IPS DF 19.7 (cell line): ENCODE results near the gene GSKIP.
A peak's percentile ranks its signal among the peaks of the same experiment; 100 is the strongest.

Experiments
- DNase-seq: peaks from one replicate; pipeline ENCODE4 v3.0.0-alpha.2; 2013; ENCODE audit warnings: low read depth, low spot score

GSKIP gene

GRCh38 chr14:96376093-96376492 lies 12.8 kb downstream of the GSKIP start:
- no peak for DNase-seq

DNA sequence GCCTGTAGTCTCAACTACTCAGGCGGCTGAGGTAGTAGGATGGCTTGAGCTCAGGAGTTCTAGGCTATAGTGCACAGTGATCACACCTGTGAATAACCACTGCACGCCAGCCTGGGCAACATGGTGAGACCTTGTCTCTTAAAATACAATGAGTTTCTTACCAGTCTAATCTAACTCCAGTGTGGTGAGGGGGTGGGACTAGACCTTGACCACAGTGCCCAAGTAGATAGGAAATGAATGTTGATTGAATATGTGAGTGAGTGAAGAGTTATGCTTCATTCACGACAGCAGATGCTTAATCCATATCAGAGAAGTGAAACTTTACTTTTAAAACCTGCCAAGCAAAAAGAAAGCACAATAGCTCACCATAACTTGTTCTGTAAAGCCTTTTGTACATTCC lies 17.4 kb downstream of the GSKIP start:
- DNase-seq: no peak

- no peak for DNase-seq
Measured at GRCh38 chr14:96383445-96383844, 20.1 kb downstream of the GSKIP start.

DNA sequence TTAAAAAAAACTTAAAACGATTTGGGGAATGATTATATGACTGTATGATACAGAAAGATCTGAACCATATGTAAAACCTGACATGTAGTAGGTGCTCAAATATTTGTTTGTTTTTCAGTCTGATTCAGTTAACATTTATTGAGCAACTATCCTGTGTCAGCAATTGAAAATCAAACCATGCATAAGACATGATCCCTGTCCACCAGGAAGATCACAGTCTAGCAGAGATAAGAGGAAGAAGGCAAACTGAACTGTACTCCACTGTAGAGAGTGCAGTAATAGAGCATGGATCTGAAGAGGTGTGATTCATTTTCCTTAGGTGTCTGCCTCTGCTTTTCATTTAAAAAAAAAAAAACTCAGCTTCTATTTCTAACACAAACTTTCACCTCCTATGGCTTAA lies 20.7 kb downstream of the GSKIP start:
- DNase-seq: no peak

- no peak for DNase-seq
Measured at GRCh38 chr14:96384740-96385139, 21.4 kb downstream of the GSKIP start.

GRCh38 chr14:96385385-96385784 lies 22.1 kb downstream of the GSKIP start:
- no peak for DNase-seq

DNA sequence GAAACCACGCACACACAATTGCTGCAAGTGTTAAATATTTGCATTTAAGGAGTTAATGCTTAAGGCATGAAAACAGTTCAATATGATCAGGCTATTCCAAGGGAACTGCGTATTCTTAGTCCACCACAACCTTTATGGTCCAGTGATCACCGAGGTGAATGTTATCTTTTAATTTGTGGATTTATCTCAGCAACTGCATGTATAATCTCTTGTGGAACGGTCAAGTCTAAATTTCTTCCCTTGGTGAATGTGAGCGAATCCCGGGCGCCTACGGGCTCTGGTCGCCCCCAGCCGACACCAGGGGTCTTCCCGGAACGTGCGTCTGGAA lies 27.6 kb downstream of the GSKIP start:
- no peak for DNase-seq

- peak; percentile 25 for DNase-seq
Measured at GRCh38 chr14:96391293-96392118, 28.2 kb downstream of the GSKIP start.

DNA sequence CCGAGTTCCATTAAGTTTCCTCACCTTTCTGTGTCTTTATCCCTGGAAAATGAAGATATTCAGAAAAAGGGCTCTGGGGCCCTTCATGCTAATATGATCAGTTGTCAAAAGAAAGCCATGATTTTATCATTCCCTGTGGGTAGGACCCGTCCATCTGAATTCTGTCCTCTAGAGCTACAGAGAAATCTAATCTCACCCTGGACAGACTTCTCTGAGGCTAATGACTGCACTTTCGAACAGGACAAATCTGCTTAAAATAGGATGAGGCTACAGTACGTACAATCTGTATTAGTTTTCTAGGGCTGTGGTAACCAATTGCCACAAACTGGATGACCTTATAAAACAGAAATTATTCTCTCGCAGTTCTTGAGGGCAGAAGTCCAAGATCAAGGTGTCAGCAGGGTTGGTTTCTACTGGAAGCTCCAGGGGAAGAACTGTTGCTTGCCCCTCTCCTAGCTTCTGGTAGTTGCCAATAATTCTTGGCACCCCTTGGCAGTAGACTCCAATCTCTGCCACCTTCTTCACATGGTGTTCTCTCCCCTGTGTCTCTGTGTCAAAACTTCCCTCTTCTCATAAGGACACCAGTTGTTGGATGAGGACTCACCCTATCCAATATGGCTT lies 29.9 kb downstream of the GSKIP start:
- no peak for DNase-seq

- no peak for DNase-seq
Measured at GRCh38 chr14:96394047-96394815, 30.9 kb downstream of the GSKIP start.

- no peak for DNase-seq
Measured at GRCh38 chr14:96398432-96398831, 35.1 kb downstream of the GSKIP start.

DNA sequence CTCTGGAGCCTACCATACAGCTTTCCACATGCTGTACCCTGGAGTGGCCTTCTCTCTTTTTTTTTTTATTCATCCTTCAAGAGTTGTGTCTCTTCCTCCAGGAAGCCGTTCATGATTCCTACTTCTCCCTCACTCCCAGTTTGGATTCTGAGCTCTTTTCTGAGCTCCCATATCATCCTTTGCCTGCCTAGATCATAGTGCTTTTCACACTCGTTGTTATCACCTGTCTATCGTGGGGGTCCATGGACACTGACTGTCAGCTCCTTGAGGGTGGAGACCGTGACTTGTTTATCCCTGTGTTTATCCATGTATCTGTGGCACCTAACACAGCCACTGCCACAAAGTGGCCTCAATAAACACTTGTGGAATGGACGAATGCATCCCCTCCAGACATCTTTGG lies 35.6 kb downstream of the GSKIP start:
- no peak for DNase-seq

- DNase-seq: no peak
Measured at GRCh38 chr14:96399405-96399804, 36.1 kb downstream of the GSKIP start.

- no peak for DNase-seq
Measured at GRCh38 chr14:96400495-96400894, 37.2 kb downstream of the GSKIP start.

GRCh38 chr14:96403409-96403808 lies 40.1 kb downstream of the GSKIP start:
- no peak for DNase-seq

- no peak for DNase-seq
Measured at GRCh38 chr14:96405677-96406076, 42.4 kb downstream of the GSKIP start.

DNA sequence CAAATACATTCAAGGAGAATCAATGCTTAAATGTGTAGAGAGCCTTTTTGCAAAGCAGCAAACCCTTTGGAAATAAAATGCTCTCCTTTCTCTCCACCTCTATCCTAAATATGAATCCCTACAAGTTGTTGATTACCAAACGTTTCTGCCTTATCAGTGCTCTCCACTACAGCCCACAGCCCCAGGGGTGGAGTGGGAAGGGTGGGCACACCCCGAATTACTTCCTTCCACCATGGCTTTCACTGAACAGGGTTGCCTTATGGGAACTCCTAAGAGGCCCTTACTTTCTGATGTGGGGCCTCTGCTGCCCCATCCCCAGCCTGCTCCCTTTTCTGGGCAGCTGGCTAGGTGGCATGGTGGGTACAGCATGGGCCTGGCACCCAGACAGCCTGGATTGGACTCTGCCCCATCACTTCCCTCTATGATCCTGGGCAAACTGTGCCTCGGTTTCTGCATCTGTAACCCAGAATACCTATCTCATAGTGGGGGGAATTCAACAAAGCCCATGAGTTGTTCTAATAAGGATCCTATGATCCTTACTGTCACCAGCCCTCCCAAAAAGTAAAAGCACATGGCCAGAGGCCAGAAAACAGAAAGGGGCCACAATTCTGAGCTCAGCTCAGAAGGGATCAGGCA lies 44.7 kb downstream of the GSKIP start:
- DNase-seq: no peak

DNA sequence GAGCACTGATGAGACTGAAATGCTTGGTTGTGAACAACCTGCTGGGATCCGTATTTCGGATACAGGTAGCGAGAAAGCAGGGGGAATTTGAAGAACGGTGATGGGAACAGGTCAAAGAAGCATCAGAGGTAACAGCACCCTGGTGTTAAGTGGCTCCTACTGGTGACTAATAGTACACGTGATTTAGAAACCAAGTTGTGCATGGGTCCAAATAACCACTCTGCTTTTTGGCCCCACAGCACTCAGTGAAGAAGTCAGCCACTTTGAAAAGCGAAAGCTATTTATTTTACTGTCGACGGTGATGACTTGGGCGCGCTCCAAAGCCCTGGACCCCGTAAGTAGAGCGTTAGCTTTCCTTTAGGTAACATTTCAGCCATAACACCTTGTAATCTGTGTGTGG lies 45.3 kb downstream of the GSKIP start:
- no peak for DNase-seq

DNA sequence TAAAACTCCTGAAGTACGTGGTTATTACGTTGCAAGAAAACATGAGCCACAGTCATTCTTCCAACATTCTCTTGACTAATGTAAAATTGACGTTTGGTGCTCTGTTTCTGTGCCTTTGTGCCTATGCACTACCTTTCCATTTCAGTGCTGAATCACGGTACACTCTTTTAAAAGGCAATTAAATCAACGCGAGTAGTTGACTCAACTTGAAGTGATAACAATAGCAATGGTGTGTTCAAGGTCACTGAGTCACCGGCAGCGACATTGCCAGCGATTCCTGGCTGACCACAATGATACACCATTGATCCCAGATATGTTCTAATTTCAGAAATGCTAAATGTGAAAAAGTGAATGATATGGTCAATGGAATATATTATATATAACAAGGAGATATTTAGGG lies 46.4 kb downstream of the GSKIP start:
- DNase-seq: no peak

DNA sequence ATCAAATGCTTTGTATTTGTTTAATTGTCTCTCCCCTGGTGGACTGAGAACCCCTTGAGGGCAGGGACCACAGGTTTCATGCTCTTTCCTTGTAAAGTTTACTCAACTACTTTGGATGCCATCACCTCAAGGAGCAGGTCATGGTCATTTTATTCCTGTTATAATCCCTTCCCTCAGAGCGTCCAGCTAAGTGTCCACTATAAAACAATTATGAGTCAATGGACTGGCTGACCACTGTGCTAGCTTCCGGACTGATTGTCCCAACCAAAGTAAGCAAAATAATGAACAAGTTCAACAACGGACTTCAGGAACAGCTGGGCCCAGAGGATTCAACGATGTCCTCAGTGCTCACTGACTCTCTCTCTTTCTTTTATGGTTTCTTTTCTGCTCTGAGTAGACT lies 46.8 kb downstream of the GSKIP start:
- DNase-seq: no peak

GRCh38 chr14:96413526-96413925 lies 50.2 kb downstream of the GSKIP start:
- no peak for DNase-seq

- no peak for DNase-seq
Measured at GRCh38 chr14:96415559-96415958, 52.2 kb downstream of the GSKIP start.
